Measurements from ENCODE around the gene HPS1. TPM values are rescaled to one million over a fixed set of nuclear protein-coding genes. Genes with fewer than 3 reads are reported as not detected.
A peak's percentile ranks its signal among the peaks of the same experiment; 100 is the strongest.

The HPS1 gene
- total RNA-seq, 1 donor from 2014 or later, result 30.6 TPM

DNA sequence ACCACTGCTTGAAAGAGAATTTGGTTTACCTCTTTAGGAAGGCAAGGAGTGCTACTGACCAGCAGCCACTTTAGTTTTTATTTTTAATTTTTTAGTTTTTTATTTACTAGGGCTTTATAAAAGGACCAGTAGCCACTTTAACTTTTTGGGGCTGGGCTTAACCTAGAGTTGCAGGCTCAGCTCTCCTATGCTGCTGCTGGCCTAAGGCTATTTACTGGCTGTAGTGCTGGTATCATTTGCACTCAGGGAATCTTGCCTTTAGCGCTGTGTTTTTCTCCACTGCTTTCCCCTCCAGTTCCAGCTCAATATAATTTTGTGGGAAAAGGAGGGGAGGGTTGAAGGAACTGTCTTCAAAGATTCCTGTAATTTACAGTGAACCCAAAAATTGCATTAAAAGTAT, 13.4 kb downstream of the HPS1 start:
- H3K36me3 Mint-ChIP-seq (ENCODE audit: low read depth, unreplicated experiment), result peaks cover 58% of the 10 kb centered on the region
- TF ChIP-seq, protein P1, sequence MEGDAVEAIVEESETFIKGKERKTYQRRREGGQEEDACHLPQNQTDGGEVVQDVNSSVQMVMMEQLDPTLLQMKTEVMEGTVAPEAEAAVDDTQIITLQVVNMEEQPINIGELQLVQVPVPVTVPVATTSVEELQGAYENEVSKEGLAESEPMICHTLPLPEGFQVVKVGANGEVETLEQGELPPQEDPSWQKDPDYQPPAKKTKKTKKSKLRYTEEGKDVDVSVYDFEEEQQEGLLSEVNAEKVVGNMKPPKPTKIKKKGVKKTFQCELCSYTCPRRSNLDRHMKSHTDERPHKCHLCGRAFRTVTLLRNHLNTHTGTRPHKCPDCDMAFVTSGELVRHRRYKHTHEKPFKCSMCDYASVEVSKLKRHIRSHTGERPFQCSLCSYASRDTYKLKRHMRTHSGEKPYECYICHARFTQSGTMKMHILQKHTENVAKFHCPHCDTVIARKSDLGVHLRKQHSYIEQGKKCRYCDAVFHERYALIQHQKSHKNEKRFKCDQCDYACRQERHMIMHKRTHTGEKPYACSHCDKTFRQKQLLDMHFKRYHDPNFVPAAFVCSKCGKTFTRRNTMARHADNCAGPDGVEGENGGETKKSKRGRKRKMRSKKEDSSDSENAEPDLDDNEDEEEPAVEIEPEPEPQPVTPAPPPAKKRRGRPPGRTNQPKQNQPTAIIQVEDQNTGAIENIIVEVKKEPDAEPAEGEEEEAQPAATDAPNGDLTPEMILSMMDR (IDR thresholded peaks at IDR 0.05; ENCODE audit: unreplicated experiment), result no peak
- DNase-seq (ENCODE audit: low spot score), result no peak
- H3K4me1 Mint-ChIP-seq (ENCODE audit: unreplicated experiment), result peaks cover 4% of the 10 kb centered on the region
- peaks cover 5% of the 10 kb centered on the region for H3K9me3 Mint-ChIP-seq (ENCODE audit: unreplicated experiment)
- H3K27ac Mint-ChIP-seq (ENCODE audit: unreplicated experiment), result no peak overlapping the region
- H3K4me3 Mint-ChIP-seq (ENCODE audit: unreplicated experiment), result no peak overlapping the region
- peaks cover 3% of the 10 kb centered on the region for H3K27me3 Mint-ChIP-seq (ENCODE audit: unreplicated experiment)

DNA sequence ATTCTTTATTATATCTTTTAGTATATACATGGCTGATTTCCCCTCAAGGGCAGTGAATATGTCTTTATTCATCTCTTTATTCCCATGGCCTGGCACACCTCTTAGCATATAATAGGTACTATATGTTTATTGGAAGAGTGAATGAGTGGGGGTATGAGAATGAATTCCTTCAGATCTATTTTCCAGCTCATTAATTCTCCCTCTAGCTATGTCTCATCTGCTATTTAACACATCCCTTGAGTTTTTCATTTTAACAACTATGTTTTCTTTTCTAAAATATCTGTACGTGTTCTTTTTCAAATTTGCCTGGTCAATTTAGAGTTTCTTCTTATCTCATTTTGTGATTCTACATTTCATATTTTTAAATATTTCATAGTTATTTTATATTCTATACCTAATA, 14.4 kb downstream of the HPS1 start:
- Mint-ChIP-seq H3K36me3 (ENCODE audit: low read depth, unreplicated experiment) (peaks cover 57% of the 10 kb centered on the region), H3K27ac (ENCODE audit: unreplicated experiment) (no peak overlapping the region), H3K9me3 (ENCODE audit: unreplicated experiment) (peaks cover 5% of the 10 kb centered on the region)

DNA sequence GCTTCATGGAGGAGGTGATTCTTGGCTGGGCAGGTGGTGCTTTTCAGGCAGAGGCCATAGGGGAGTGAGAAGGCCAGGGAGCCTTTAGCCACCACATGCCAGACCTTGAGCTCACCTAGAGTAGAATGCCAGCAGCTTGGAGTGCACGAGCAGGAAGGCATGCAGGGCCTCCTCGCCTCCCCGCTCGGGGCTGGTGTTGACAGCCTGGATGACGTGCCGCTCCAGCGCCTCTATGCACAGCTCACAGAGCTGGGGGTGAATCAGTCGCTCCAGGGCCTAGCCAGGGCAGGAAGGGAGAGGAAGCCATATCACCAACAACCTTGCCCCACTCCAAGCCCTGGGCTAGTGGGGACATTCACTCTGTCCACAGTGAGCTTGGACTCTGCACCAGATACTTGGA, 15.7 kb downstream of the HPS1 start:
- no peak overlapping the region for H3K27ac Mint-ChIP-seq (ENCODE audit: unreplicated experiment)
- peak overlapping the region; percentile 65 for H3K4me3 Mint-ChIP-seq (ENCODE audit: unreplicated experiment)
- DNase-seq (ENCODE audit: low spot score), result no peak
- peaks cover 57% of the 10 kb centered on the region for H3K36me3 Mint-ChIP-seq (ENCODE audit: low read depth, unreplicated experiment)
- H3K27me3 Mint-ChIP-seq (ENCODE audit: unreplicated experiment), result peaks cover 3% of the 10 kb centered on the region
- H3K9me3 Mint-ChIP-seq (ENCODE audit: unreplicated experiment), result peaks cover 5% of the 10 kb centered on the region
- H3K4me1 Mint-ChIP-seq (ENCODE audit: unreplicated experiment), result no peaks in the 10 kb centered on the region
- TF ChIP-seq, protein P1 (IDR thresholded peaks at IDR 0.05; ENCODE audit: unreplicated experiment), result no peak

More for the DNA sequence above, 14.4 kb downstream of the HPS1 start:
- Mint-ChIP-seq H3K4me1 (ENCODE audit: unreplicated experiment) (no peaks in the 10 kb centered on the region), H3K4me3 (ENCODE audit: unreplicated experiment) (no peak overlapping the region), H3K27me3 (ENCODE audit: unreplicated experiment) (peaks cover 3% of the 10 kb centered on the region)
- DNase-seq (ENCODE audit: low spot score), result no peak
- TF ChIP-seq, protein P1 (IDR thresholded peaks at IDR 0.05; ENCODE audit: unreplicated experiment), result no peak

DNA sequence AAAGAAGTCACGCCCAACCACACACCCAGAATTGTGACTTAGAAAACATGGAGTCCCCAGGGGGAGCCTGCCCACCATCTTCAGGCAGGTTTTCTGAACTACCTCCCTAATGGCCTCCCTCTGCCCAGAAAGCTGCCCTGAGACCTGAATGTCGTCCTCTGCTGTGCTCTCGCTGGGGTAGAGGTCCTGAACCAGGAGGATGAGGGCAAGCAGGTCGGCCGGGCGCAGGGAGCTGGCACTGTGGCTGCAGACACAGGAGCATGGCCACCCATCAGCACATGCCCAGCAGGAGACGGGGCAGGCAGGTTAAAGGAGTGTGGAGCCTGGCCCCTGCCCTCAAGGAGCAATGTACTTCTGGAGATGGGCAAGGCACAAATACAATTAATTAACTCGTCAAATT, 16.3 kb downstream of the HPS1 start:
- Mint-ChIP-seq H3K4me1 (ENCODE audit: unreplicated experiment) (no peaks in the 10 kb centered on the region), H3K27ac (ENCODE audit: unreplicated experiment) (no peak overlapping the region), H3K9me3 (ENCODE audit: unreplicated experiment) (peaks cover 5% of the 10 kb centered on the region), H3K4me3 (ENCODE audit: unreplicated experiment) (peak overlapping the region; percentile 65), H3K27me3 (ENCODE audit: unreplicated experiment) (peaks cover 3% of the 10 kb centered on the region), H3K36me3 (ENCODE audit: low read depth, unreplicated experiment) (peaks cover 51% of the 10 kb centered on the region)
- DNase-seq (ENCODE audit: low spot score), result no peak
- TF ChIP-seq, protein P1 (IDR thresholded peaks at IDR 0.05; ENCODE audit: unreplicated experiment), result no peak

DNA sequence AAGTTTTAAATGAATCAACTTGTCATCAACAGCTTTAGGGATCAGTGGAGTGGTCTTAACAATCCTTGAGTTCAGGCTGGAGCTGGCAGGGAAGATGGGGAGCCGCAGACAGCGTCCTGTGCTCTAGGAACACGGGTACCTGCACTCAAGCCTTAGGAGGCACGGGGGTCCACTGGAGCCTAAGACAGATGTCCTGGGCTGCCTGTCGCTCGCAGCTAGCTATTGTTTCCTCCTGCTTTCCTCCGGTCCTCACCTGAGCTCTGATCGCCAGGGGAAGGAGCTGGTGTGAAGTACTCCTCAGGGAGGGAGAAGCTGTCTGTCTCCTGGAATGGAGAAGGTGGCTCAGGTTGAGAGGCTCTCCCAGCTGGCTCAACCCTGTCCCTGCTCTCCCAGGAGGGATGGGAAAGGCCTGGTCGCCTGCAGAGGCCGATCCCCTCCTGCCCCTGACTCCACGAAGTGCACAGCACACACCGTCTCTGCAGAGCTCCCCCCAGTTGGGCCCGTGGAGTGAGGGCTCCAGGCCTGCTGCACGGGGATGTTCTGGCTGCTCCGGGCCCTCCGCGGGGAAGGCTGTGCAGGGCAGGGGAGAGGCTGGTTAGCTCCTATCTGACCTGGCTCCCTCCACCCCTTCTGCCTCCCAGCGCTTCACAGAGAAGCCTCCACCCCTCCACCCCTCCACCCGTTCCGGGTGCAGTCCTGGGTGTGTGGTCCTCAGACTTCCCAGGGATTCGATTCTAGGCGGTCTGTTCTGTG, 17.2 kb downstream of the HPS1 start:
- Mint-ChIP-seq H3K9me3 (ENCODE audit: unreplicated experiment) (peaks cover 5% of the 10 kb centered on the region), H3K4me1 (ENCODE audit: unreplicated experiment) (no peaks in the 10 kb centered on the region), H3K4me3 (ENCODE audit: unreplicated experiment) (no peak overlapping the region), H3K36me3 (ENCODE audit: low read depth, unreplicated experiment) (peaks cover 41% of the 10 kb centered on the region), H3K27ac (ENCODE audit: unreplicated experiment) (no peak overlapping the region), H3K27me3 (ENCODE audit: unreplicated experiment) (peaks cover 1% of the 10 kb centered on the region)
- TF ChIP-seq, protein P1 (IDR thresholded peaks at IDR 0.05; ENCODE audit: unreplicated experiment), result no peak
- DNase-seq (ENCODE audit: low spot score), result no peak
